HEK293 (cell line): Measurements from ENCODE around the gene AP5S1.
"Not testable (repeated sequence)": the region's sequence is repeated elsewhere in the genome, so short reads cannot be mapped to it uniquely, and the experiment has no call there.

Experiments used
- CTCF ChIA-PET: fragments of 350-600 bp; formaldehyde crosslinking; extraction: SDS; loops from one replicate; lab custom pipeline; 2021; ENCODE audit warnings: antibody characterized with exemption; lab: Yijun Ruan, JAX
- POLR2A ChIA-PET: fragments of 300-600 bp; formaldehyde crosslinking; extraction: SDS; loops from one replicate; lab custom pipeline; 2020; ENCODE audit warnings: antibody characterized with exemption, inconsistent platforms; lab: Yijun Ruan, JAX
- H3K27ac ChIP-seq: fragments of 200-500 bp; sonication (Bioruptor generic); 2 replicates; pipeline ENCODE4 v1.5.1; 2014; ENCODE audit warnings: low read depth, low read length, control low read depth, inconsistent platforms; ENCODE audit errors: extremely low read depth
- H3K36me3 ChIP-seq, 2 experiments: fragments of 200-500 bp in 1 of 2; sonication (Bioruptor generic) in 1 of 2; 1 replicate in 1 of 2; 2 replicates in 1 of 2; pipeline ENCODE4 v1.5.1; 2014 to 2017; ENCODE audit warnings: inconsistent platforms in 2 of 2, low read length in 2 of 2; ENCODE audit not compliant: control insufficient read depth in 2 of 2, insufficient read depth in 1 of 2
- H3K4me1 ChIP-seq: fragments of 200-500 bp; sonication (Bioruptor generic); 2 replicates; pipeline ENCODE4 v1.5.1; 2014; ENCODE audit warnings: mild to moderate bottlenecking, low read length, inconsistent platforms; ENCODE audit not compliant: control insufficient read depth, insufficient read depth
- H3K4me3 ChIP-seq: 2 replicates; pipeline ENCODE4 v1.5.1; 2011; ENCODE audit warnings: low read depth, mild to moderate bottlenecking, control low read depth, low read length, moderate library complexity
- H3K9me3 ChIP-seq: fragments of 200-500 bp; sonication (Bioruptor generic); 2 replicates; pipeline ENCODE4 v1.5.1; 2014; ENCODE audit warnings: low read depth, low read length, inconsistent platforms; ENCODE audit not compliant: control insufficient read depth, insufficient read depth
- GLIS1 ChIP-seq: fragments of 450-650 bp; formaldehyde crosslinking; IDR thresholded peaks from 2 replicates; pipeline ENCODE4 v1.5.1; 2016; ENCODE audit warnings: missing biosample characterization, missing genetic modification characterization
- GLIS2 ChIP-seq: fragments of 450-650 bp; formaldehyde crosslinking; IDR thresholded peaks from 2 replicates; pipeline ENCODE4 v1.5.1; 2016; ENCODE audit warnings: missing biosample characterization, missing genetic modification characterization
- KLF7 ChIP-seq: fragments of 450-650 bp; formaldehyde crosslinking; IDR thresholded peaks from 2 replicates; pipeline ENCODE4 v1.5.1; 2016; ENCODE audit warnings: missing biosample characterization, missing genetic modification characterization, borderline replicate concordance
- KLF8 ChIP-seq: fragments of 450-650 bp; formaldehyde crosslinking; IDR thresholded peaks from 2 replicates; pipeline ENCODE4 v1.5.1; 2016; ENCODE audit warnings: missing biosample characterization, missing genetic modification characterization
- PRDM10 ChIP-seq: fragments of 450-650 bp; formaldehyde crosslinking; IDR thresholded peaks from 2 replicates; pipeline ENCODE4 v1.5.1; 2016; ENCODE audit warnings: missing biosample characterization, missing genetic modification characterization
- YY2 ChIP-seq: fragments of 450-650 bp; formaldehyde crosslinking; IDR thresholded peaks from 2 replicates; pipeline ENCODE4 v1.5.1; 2016; ENCODE audit warnings: missing biosample characterization, missing genetic modification characterization
- ZBTB17 ChIP-seq: fragments of 450-650 bp; formaldehyde crosslinking; IDR thresholded peaks from 2 replicates; pipeline ENCODE4 v1.5.1; 2016; ENCODE audit warnings: missing biosample characterization, missing genetic modification characterization
- ZNF175 ChIP-seq: fragments of 450-650 bp; formaldehyde crosslinking; IDR thresholded peaks from 2 replicates; pipeline ENCODE4 v1.5.1; 2016; ENCODE audit warnings: missing biosample characterization, missing genetic modification characterization
- ZNF221 ChIP-seq: fragments of 450-650 bp; formaldehyde crosslinking; IDR thresholded peaks from 2 replicates; pipeline ENCODE4 v1.5.1; 2017; ENCODE audit warnings: missing biosample characterization, missing genetic modification characterization, borderline replicate concordance
- ZNF335 ChIP-seq: fragments of 450-650 bp; formaldehyde crosslinking; conservative IDR thresholded peaks from 2 replicates; pipeline ENCODE4 v1.5.1; 2016; ENCODE audit warnings: missing biosample characterization, missing genetic modification characterization
- ZNF629 ChIP-seq: fragments of 450-650 bp; formaldehyde crosslinking; IDR thresholded peaks from 2 replicates; pipeline ENCODE4 v1.5.1; 2017; ENCODE audit warnings: missing biosample characterization, missing genetic modification characterization
- ZNF776 ChIP-seq: fragments of 450-650 bp; formaldehyde crosslinking; IDR thresholded peaks from 2 replicates; pipeline ENCODE4 v1.5.0; 2017; ENCODE audit warnings: missing biosample characterization, missing genetic modification characterization, borderline replicate concordance
- ZSCAN30 ChIP-seq: fragments of 450-650 bp; IDR thresholded peaks from 2 replicates; pipeline ENCODE4 v1.5.1; 2018; ENCODE audit warnings: missing biosample characterization, mild to moderate bottlenecking, missing genetic modification characterization, moderate library complexity
- TF ChIP-seq, protein P1 (sequence below): fragments of 450-650 bp; formaldehyde crosslinking; IDR thresholded peaks from 2 replicates; pipeline ENCODE4 v1.5.1; 2016; ENCODE audit warnings: missing biosample characterization, missing genetic modification characterization

Gene AP5S1

DNA sequence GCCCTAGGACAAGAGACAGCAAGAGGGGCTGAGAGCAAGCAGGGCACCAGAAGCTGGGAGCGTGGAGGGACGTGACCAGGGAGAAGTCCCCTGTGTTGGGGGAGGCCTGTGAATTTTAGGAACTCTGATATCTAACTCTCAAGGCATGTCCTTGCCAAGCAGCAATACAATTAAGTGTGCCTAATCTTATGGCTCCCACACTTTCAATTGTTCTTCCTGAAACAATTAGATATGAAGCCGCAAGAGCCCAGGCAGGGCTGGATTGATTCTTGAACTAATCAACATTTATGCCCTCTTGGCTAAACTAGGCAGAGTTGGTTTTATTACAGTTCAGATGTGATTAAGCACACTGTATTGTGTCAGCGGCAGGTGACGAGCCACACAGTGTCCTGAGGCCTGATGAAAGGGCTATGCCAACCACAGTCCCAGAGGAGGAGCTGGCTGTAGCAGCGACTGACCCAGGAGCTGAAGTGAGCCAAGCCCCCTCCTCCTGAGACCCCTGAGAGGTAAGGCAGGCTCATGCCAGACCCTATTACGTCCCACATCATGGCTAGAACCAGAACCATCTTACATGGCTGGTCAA lies 22.1 kb downstream of the AP5S1 start:
- CTCF ChIA-PET: interaction anchor here (0.7 to 4.2 kb wide), 4 partner anchors 22 to 378 kb away, joined by 3 to 26 read pairs (median 3); partner anchors contain the start of gene AP5S1
- POLR2A ChIA-PET: interaction anchor here (0.6 to 1.5 kb wide), 4 partner anchors 11 to 60 kb away, joined by 3 to 6 read pairs (median 4); partner anchors contain the start of genes AP5S1 and CDC25B

DNA sequence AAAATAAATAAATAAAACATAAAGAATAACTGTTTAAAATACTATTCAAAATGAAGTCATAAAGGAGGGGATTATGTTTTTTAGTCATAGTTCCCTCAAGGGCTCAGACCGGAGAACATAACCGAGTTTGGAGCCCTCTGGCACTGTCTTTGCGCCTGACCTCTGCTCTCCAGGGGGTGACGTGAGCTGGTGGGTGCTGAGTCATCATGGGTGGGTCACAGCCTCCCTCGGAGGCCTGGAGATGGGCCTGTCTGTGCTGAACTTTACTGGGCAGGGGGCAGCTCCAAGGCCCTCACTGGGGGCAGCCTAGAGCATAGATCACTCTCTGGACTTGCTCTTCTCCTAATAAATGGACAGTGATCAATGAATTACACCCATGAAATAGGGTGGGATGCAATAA lies 23.1 kb downstream of the AP5S1 start:
- POLR2A ChIA-PET: interaction anchor here (0.6 to 1.5 kb wide), 4 partner anchors 23 to 173 kb away, joined by 3 to 4 read pairs (median 4); partner anchors contain the start of genes AP5S1 and CDC25B
- no peaks in the 10 kb centered on the region for H3K9me3 ChIP-seq
- TF ChIP-seq ZNF629 (tag by site-specific recombination) (peak; percentile 47), PRDM10 (tag by site-specific recombination) (peak; percentile 44), ZNF221 (tag by site-specific recombination) (no peak), GLIS1 (peak; percentile 85), KLF7 (no peak), YY2 (tag by site-specific recombination) (no peak), GLIS2 (tag by site-specific recombination) (peak; percentile 37; the same call in 1 of the 2 replicates), KLF8 (tag by site-specific recombination) (0 out of 2 replicates have a peak, but pooled peaks have one; percentile 40), ZBTB17 (tag by site-specific recombination) (no peak)
- TF ChIP-seq, protein P1, sequence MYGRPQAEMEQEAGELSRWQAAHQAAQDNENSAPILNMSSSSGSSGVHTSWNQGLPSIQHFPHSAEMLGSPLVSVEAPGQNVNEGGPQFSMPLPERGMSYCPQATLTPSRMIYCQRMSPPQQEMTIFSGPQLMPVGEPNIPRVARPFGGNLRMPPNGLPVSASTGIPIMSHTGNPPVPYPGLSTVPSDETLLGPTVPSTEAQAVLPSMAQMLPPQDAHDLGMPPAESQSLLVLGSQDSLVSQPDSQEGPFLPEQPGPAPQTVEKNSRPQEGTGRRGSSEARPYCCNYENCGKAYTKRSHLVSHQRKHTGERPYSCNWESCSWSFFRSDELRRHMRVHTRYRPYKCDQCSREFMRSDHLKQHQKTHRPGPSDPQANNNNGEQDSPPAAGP (tag by site-specific recombination): peak; percentile 82
- TF ChIP-seq, all 188 proteins: peak for 6
- no peak overlapping the region for H3K4me3 ChIP-seq
- peaks cover 0 to 2% of the 10 kb centered on the region in 2 experiments; a peak in 2 of 3 replicates for H3K36me3 ChIP-seq
- H3K4me1 ChIP-seq: peaks cover 11% of the 10 kb centered on the region
- CTCF ChIA-PET: interaction anchor here (0.7 to 4.2 kb wide), 7 partner anchors 12 to 377 kb away, joined by 3 to 26 read pairs (median 3); partner anchors contain the start of gene AP5S1
- no peak overlapping the region for H3K27ac ChIP-seq

More for the DNA sequence above, 22.1 kb downstream of the AP5S1 start:
- H3K4me3 ChIP-seq: no peak overlapping the region
- TF ChIP-seq ZNF776 (tag by site-specific recombination) (no peak), ZSCAN30 (tag by site-specific recombination) (no peak), ZNF175 (tag by site-specific recombination) (no peak), KLF7 (no peak)
- no peak overlapping the region for H3K27ac ChIP-seq
- H3K36me3 ChIP-seq: no peaks in the 10 kb centered on the region; a peak in 1 of 3 replicates
- no peaks in the 10 kb centered on the region for H3K9me3 ChIP-seq
- H3K4me1 ChIP-seq: peaks cover 7% of the 10 kb centered on the region

- peaks cover 11% of the 10 kb centered on the region for H3K4me1 ChIP-seq
- not testable (repeated sequence) for H3K4me3 ChIP-seq, H3K36me3 ChIP-seq, H3K9me3 ChIP-seq, H3K27ac ChIP-seq
- peak; percentile 41; the same call in 1 of the 2 replicates for TF ChIP-seq ZNF335 (tag by site-specific recombination)
- ChIA-PET POLR2A (interaction anchor here (0.6 to 1.5 kb wide), 2 partner anchors 24 to 172 kb away, joined by 3 to 4 read pairs; partner anchors contain the start of gene AP5S1), CTCF (interaction anchor here (1.0 to 4.2 kb wide), 5 partner anchors 11 to 128 kb away, joined by 3 to 26 read pairs (median 5); partner anchors contain the start of genes AP5S1 and CENPB)
Observed at GRCh38 chr20:3843990-3844619, 23.8 kb downstream of the AP5S1 start.
